Trophoblast cell (in vitro differentiated cells and primary cell): Measurements from ENCODE around the gene PRKAR1B.

ENCODE experiments used
- DNase-seq, 2 donors: peaks; one replicate each; pipeline ENCODE4 v3.0.0-alpha.2; 2016
- H2AFZ ChIP-seq: 2 replicates; pipeline ENCODE4 v1.6.1; 2013; ENCODE audit warnings: low read length, moderate library complexity, mild to moderate bottlenecking; ENCODE audit not compliant: insufficient read depth, poor library complexity
- H2AK5ac ChIP-seq: 2 replicates; pipeline ENCODE4 v1.6.1; 2013; ENCODE audit warnings: mild to moderate bottlenecking, low read length
- H2BK120ac ChIP-seq: 2 replicates; pipeline ENCODE4 v1.6.1; 2013; ENCODE audit warnings: low read length, mild to moderate bottlenecking, moderate library complexity; ENCODE audit not compliant: insufficient read depth, poor library complexity
- H2BK12ac ChIP-seq: 2 replicates; pipeline ENCODE4 v1.6.1; 2013; ENCODE audit warnings: mild to moderate bottlenecking, low read length, moderate library complexity
- H2BK5ac ChIP-seq: 2 replicates; pipeline ENCODE4 v1.6.1; 2013; ENCODE audit warnings: low read length, low read depth, moderate library complexity, mild to moderate bottlenecking; ENCODE audit not compliant: poor library complexity
- H3K14ac ChIP-seq: 2 replicates; pipeline ENCODE4 v1.6.1; 2013; ENCODE audit warnings: mild to moderate bottlenecking, low read length
- H3K18ac ChIP-seq: 2 replicates; pipeline ENCODE4 v1.6.1; 2013; ENCODE audit warnings: mild to moderate bottlenecking, low read length
- H3K23ac ChIP-seq: 2 replicates; pipeline ENCODE4 v1.6.1; 2013; ENCODE audit warnings: low read length
- H3K27ac ChIP-seq: 2 replicates; pipeline ENCODE4 v1.5.1; 2013; ENCODE audit warnings: low read depth, mild to moderate bottlenecking, inconsistent platforms, low read length, moderate library complexity
- H3K27me3 ChIP-seq: 2 replicates; pipeline ENCODE4 v1.6.1; 2013; ENCODE audit warnings: inconsistent platforms, mild to moderate bottlenecking, low read length, moderate library complexity; ENCODE audit not compliant: insufficient read depth
- H3K36me3 ChIP-seq, 2 experiments: 1 replicate in 1 of 2; 2 replicates in 1 of 2; pipeline ENCODE4 v1.6.1; 2013; ENCODE audit warnings: low read length in 2 of 2, mild to moderate bottlenecking in 2 of 2, moderate library complexity in 1 of 2; ENCODE audit not compliant: insufficient read depth in 2 of 2, control insufficient read depth in 1 of 2
- H3K4ac ChIP-seq: 2 replicates; pipeline ENCODE4 v1.6.1; 2013; ENCODE audit warnings: low read depth, mild to moderate bottlenecking, low read length, moderate library complexity
- H3K4me1 ChIP-seq, 2 experiments: 1 replicate in 1 of 2; 2 replicates in 1 of 2; pipeline ENCODE4 v1.6.1; 2013; ENCODE audit warnings: low read length in 2 of 2, mild to moderate bottlenecking in 2 of 2, moderate library complexity in 1 of 2; ENCODE audit not compliant: insufficient read depth in 2 of 2, control insufficient read depth in 1 of 2
- H3K4me2 ChIP-seq: 2 replicates; pipeline ENCODE4 v1.6.1; 2013; ENCODE audit warnings: inconsistent platforms, mild to moderate bottlenecking, low read length, moderate library complexity
- H3K4me3 ChIP-seq: 2 replicates; pipeline ENCODE4 v1.5.1; 2013; ENCODE audit warnings: mild to moderate bottlenecking, low read depth, low read length, inconsistent platforms
- H3K79me1 ChIP-seq: one replicate; pipeline ENCODE4 v1.6.1; 2013; ENCODE audit warnings: low read length
- H3K79me2 ChIP-seq: 2 replicates; pipeline ENCODE4 v1.6.1; 2013; ENCODE audit warnings: low read length, mild to moderate bottlenecking; ENCODE audit not compliant: control insufficient read depth, insufficient read depth, poor library complexity
- H3K9ac ChIP-seq: 2 replicates; pipeline ENCODE4 v1.6.1; 2013; ENCODE audit warnings: mild to moderate bottlenecking, low read length
- H3K9me3 ChIP-seq: 2 replicates; pipeline ENCODE4 v1.6.1; 2013; ENCODE audit warnings: low read depth, mild to moderate bottlenecking, control low read depth, inconsistent platforms, low read length; ENCODE audit not compliant: insufficient read depth
- H4K12ac ChIP-seq: 2 replicates; pipeline ENCODE4 v1.6.1; 2013; ENCODE audit warnings: low read depth, mild to moderate bottlenecking, low read length, moderate library complexity
- H4K8ac ChIP-seq: 2 replicates; pipeline ENCODE4 v1.6.1; 2013; ENCODE audit warnings: low read depth, mild to moderate bottlenecking, low read length, moderate library complexity
- H4K91ac ChIP-seq: one replicate; pipeline ENCODE4 v1.6.1; 2013; ENCODE audit warnings: low read depth, mild to moderate bottlenecking, low read length, moderate library complexity
- WGBS: extraction: QIAGEN DNeasy Blood & Tissue Kit; methylation state at CpG from one replicate; pipeline ENCODE4 v1.1.7; 2013; ENCODE audit warnings: missing lambda C conversion rate; ENCODE audit not compliant: insufficient read length, insufficient coverage; ENCODE audit errors: extremely low coverage; 5-methylcytosine and 5-hydroxymethylcytosine counted together

PRKAR1B gene

DNA sequence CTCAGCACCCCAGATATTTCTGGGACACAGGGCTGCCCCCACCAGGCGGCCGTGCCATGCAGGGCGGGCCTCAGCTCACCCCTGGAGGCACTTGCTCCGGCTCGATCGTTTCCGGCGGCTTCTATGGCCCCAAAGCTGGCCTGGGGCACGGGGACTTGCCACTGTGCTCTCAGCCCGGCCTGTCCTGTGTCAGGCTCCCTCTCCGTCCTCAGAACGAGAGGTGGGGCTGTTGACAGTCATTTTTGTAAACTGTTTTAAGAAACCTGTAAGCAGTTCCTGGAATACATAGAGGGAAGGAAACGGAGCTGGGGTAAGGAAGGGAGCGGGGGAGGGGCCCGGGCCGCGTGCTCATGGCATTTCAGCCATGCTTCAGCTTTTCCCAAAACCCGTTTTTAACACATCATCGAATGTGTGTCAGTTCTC, 30.7 kb upstream of the PRKAR1B start:
- Histone ChIP-seq H2BK120ac (no peak overlapping the region), H3K4me1 (no peaks in the 10 kb centered on the region), H3K9ac (no peak overlapping the region), H3K9me3 (peaks cover 3% of the 10 kb centered on the region), H2BK12ac (no peak overlapping the region), H3K27me3 (no peaks in the 10 kb centered on the region), H3K4me3 (no peak overlapping the region), H2AK5ac (no peak overlapping the region), H3K14ac (no peak overlapping the region), H4K12ac (no peak overlapping the region), H3K36me3 (peaks cover 44 to 56% of the 10 kb centered on the region in 2 experiments), H3K79me1 (no peaks in the 10 kb centered on the region), H3K4me2 (no peak overlapping the region), H3K23ac (no peak overlapping the region), H4K8ac (no peak overlapping the region), H2BK5ac (no peak overlapping the region), H3K4ac (no peak overlapping the region), H2AFZ (no peak overlapping the region), H4K91ac (no peak overlapping the region), H3K27ac (no peak overlapping the region), H3K18ac (no peak overlapping the region), H3K79me2 (no peaks in the 10 kb centered on the region)
- no CpG with 5 or more reads among the region's 19 CpGs for WGBS
- no peak for DNase-seq

- Histone ChIP-seq H3K36me3 (peaks cover 41 to 55% of the 10 kb centered on the region in 2 experiments), H2BK12ac (no peak overlapping the region), H4K91ac (no peak overlapping the region), H3K9me3 (peaks cover 3% of the 10 kb centered on the region), H3K4me2 (no peak overlapping the region), H3K4me1 (no peaks in the 10 kb centered on the region), H3K27me3 (no peaks in the 10 kb centered on the region), H3K79me1 (no peaks in the 10 kb centered on the region), H4K12ac (no peak overlapping the region), H4K8ac (no peak overlapping the region), H3K4ac (no peak overlapping the region), H3K27ac (no peak overlapping the region), H3K23ac (no peak overlapping the region), H3K14ac (no peak overlapping the region), H3K79me2 (no peaks in the 10 kb centered on the region), H2AK5ac (no peak overlapping the region), H2BK5ac (no peak overlapping the region), H2AFZ (no peak overlapping the region), H3K4me3 (peak overlapping the region; percentile 20), H3K9ac (no peak overlapping the region), H2BK120ac (no peak overlapping the region), H3K18ac (no peak overlapping the region)
- no CpG with 5 or more reads among the region's 35 CpGs for WGBS
- DNase-seq, result no peak
Measured at GRCh38 chr7:756928-757560, 30.0 kb upstream of the PRKAR1B start.

DNA sequence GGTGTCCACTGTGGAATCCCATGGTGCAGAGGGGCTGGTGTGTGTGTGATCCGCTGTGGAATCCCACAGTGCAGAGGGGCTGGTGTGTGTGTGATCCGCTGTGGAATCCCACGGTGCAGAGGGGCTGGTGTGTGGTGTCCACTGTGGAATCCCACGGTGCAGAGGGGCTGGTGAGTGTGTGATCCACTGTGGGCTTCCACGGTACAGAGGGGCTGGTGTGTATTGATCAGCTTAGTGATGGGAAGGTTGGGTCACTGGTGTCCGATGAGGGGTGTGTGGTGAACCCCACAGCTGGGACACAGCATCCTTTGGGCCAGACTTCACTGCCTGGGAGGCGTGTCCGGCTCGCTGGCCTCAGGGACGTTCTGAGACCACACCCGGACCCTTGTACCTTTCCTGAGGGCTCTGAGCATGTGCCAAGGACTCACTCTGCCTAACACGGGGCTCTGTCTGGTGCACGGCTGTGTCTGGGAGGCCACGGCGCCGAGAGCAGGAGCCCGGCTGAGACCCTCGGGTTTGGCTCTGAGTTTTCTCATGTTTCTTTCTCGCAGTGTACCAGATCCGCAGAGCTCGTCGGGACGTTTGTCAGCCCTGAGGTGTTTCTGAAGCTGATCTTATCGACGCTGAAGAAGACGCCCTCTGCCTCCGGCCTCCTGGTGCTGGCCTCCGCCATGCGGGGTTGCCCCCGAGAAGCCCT, 29.3 kb upstream of the PRKAR1B start:
- H4K8ac ChIP-seq, result no peak overlapping the region
- WGBS, result no CpG with 5 or more reads among the region's 30 CpGs

DNA sequence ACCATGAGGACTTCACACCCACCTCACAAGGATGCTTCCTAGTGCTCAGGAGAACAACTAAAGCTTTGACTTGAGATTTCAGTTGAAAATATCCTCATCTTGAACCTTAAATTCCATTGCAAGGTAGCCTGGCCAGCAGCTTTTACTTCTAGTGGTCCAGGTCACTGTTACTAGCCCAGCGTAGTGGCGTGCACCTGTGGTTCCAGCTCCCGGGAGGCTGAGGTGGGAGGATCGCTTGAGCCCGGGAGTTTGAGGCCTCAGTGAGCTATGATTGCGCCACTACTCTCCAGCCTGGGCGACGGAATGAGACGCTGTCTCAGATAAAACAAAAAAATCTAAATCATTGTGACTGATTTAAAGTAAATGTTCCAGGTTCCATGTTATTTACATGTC, 28.3 kb upstream of the PRKAR1B start:
- no peaks in the 10 kb centered on the region for H3K79me2 ChIP-seq
- no peak overlapping the region for H3K4ac ChIP-seq
- no peak overlapping the region for H3K18ac ChIP-seq
- no peaks in the 10 kb centered on the region for H3K4me1 ChIP-seq
- H3K27me3 ChIP-seq, result no peaks in the 10 kb centered on the region
- H3K14ac ChIP-seq, result no peak overlapping the region
- H3K36me3 ChIP-seq, result peaks cover 37 to 47% of the 10 kb centered on the region in 2 experiments
- WGBS, result no CpG with 5 or more reads among the region's 9 CpGs
- no peak overlapping the region for H2BK5ac ChIP-seq
- H2BK120ac ChIP-seq, result no peak overlapping the region
- H2AK5ac ChIP-seq, result no peak overlapping the region
- H2AFZ ChIP-seq, result no peak overlapping the region
- no peak overlapping the region for H3K9ac ChIP-seq
- peaks cover 2% of the 10 kb centered on the region for H3K9me3 ChIP-seq
- no peak overlapping the region for H4K91ac ChIP-seq
- H4K12ac ChIP-seq, result no peak overlapping the region
- no peaks in the 10 kb centered on the region for H3K79me1 ChIP-seq
- no peak overlapping the region for H2BK12ac ChIP-seq
- no peak overlapping the region for H4K8ac ChIP-seq
- no peak overlapping the region for H3K23ac ChIP-seq
- no peak overlapping the region for H3K4me3 ChIP-seq
- DNase-seq, result no peak
- no peak overlapping the region for H3K4me2 ChIP-seq
- H3K27ac ChIP-seq, result no peak overlapping the region

More for the DNA sequence above, 29.3 kb upstream of the PRKAR1B start:
- Histone ChIP-seq H3K4me3 (no peak overlapping the region), H3K4ac (no peak overlapping the region), H3K9me3 (peaks cover 3% of the 10 kb centered on the region), H3K4me2 (no peak overlapping the region), H2BK120ac (no peak overlapping the region), H3K23ac (no peak overlapping the region), H2AFZ (no peak overlapping the region), H4K12ac (no peak overlapping the region), H3K9ac (no peak overlapping the region), H3K4me1 (no peaks in the 10 kb centered on the region), H3K27ac (no peak overlapping the region), H3K18ac (no peak overlapping the region), H2BK12ac (no peak overlapping the region), H3K27me3 (no peaks in the 10 kb centered on the region), H2AK5ac (no peak overlapping the region), H2BK5ac (no peak overlapping the region), H3K79me1 (no peaks in the 10 kb centered on the region), H4K91ac (no peak overlapping the region), H3K14ac (no peak overlapping the region), H3K79me2 (no peaks in the 10 kb centered on the region), H3K36me3 (peaks cover 37 to 51% of the 10 kb centered on the region in 2 experiments)
- no peak for DNase-seq
